ENCODE data around the gene MICB.
"Not testable (repeated sequence)": the region's sequence is repeated elsewhere in the genome, so short reads cannot be mapped to it uniquely, and the experiment has no call there.

MICB gene

DNA sequence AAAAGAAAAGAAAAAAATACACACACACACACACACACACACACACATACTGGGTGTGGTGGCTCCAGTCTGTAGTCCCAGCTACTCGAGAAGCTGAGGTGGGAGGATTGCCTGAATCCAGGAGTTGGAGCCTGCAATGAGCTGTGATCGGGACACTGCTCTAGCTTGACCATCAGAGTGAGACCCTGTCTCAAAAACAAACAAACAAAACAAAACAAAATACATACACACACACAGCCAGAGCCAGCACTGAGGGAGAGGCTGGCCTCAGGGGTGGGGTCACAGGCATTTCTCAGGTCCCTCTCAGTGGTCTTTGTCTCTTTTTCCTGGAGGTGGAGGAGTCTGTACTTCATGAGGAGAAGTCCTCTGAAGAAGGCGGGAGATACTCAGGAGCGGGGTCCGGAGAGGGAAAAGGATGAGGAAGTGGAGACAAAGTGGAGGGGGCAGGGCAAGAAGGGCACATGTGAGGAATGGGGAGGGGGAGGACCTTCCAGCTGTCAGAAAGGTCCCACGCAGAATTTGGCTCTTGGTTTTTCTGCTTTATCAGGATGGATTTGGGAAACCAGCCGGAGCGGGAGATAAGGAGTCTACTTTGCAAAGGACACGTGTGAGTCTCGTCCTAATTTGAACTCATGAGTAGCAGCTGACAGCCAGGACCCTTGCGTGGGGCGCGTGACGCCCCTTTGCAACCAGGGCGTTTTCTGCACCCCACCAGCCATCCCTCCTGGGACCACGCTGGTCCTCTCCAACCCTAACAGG is 7.7 kb upstream of the MICB start:
- H3K27me3 ChIP-seq (ENCODE audit: control insufficient read depth, insufficient read depth, low read length), result no peaks in the 10 kb centered on the region
- no peak overlapping the region for H3K4me2 ChIP-seq (ENCODE audit: low read length)
- no peaks in the 10 kb centered on the region for H3K36me3 ChIP-seq (ENCODE audit: insufficient read depth, low read length)
- no peak overlapping the region for H3K9ac ChIP-seq (ENCODE audit: low read depth, low read length)
- no peaks in the 10 kb centered on the region for H3K9me3 ChIP-seq (replicated peaks; ENCODE audit: low read length)
- no peak overlapping the region for H3K4me3 ChIP-seq (ENCODE audit: low read length)
- peaks cover 8% of the 10 kb centered on the region for H3K4me1 ChIP-seq (ENCODE audit: control insufficient read depth, insufficient read depth, low read length)

- not testable (repeated sequence) for H3K9me3 ChIP-seq (replicated peaks; ENCODE audit: low read length); H3K36me3 ChIP-seq (ENCODE audit: insufficient read depth, low read length); H3K27me3 ChIP-seq (ENCODE audit: control insufficient read depth, insufficient read depth, low read length)
- peak overlapping the region; percentile 82 for H3K9ac ChIP-seq (ENCODE audit: low read depth, low read length)
- peak overlapping the region; percentile 99 for H3K4me2 ChIP-seq (ENCODE audit: low read length)
- peaks cover 24% of the 10 kb centered on the region for H3K4me1 ChIP-seq (ENCODE audit: control insufficient read depth, insufficient read depth, low read length)
- H3K4me3 ChIP-seq (ENCODE audit: low read length), result peak overlapping the region; percentile 97
Observed at GRCh38 chr6:31493550-31493874, 4.4 kb upstream of the MICB start.

- Histone ChIP-seq H3K9me3 (replicated peaks; ENCODE audit: low read length) (no peaks in the 10 kb centered on the region), H3K27me3 (ENCODE audit: control insufficient read depth, insufficient read depth, low read length) (no peaks in the 10 kb centered on the region), H3K9ac (ENCODE audit: low read depth, low read length) (peak overlapping the region; percentile 82), H3K36me3 (ENCODE audit: insufficient read depth, low read length) (no peaks in the 10 kb centered on the region), H3K4me3 (ENCODE audit: low read length) (peak overlapping the region; percentile 97), H3K4me1 (ENCODE audit: control insufficient read depth, insufficient read depth, low read length) (peaks cover 29% of the 10 kb centered on the region), H3K4me2 (ENCODE audit: low read length) (peak overlapping the region; percentile 99)
Observed at GRCh38 chr6:31493875-31494694, 3.9 kb upstream of the MICB start.

GRCh38 chr6:31495580-31495979 is 2.4 kb upstream of the MICB start:
- peak overlapping the region; percentile 82 for H3K9ac ChIP-seq (ENCODE audit: low read depth, low read length)
- H3K36me3 ChIP-seq (ENCODE audit: insufficient read depth, low read length), result no peaks in the 10 kb centered on the region
- H3K27me3 ChIP-seq (ENCODE audit: control insufficient read depth, insufficient read depth, low read length), result no peaks in the 10 kb centered on the region
- H3K4me1 ChIP-seq (ENCODE audit: control insufficient read depth, insufficient read depth, low read length), result peaks cover 32% of the 10 kb centered on the region
- H3K9me3 ChIP-seq (replicated peaks; ENCODE audit: low read length), result no peaks in the 10 kb centered on the region
- H3K4me2 ChIP-seq (ENCODE audit: low read length), result peak overlapping the region; percentile 99
- H3K4me3 ChIP-seq (ENCODE audit: low read length), result peak overlapping the region; percentile 97

DNA sequence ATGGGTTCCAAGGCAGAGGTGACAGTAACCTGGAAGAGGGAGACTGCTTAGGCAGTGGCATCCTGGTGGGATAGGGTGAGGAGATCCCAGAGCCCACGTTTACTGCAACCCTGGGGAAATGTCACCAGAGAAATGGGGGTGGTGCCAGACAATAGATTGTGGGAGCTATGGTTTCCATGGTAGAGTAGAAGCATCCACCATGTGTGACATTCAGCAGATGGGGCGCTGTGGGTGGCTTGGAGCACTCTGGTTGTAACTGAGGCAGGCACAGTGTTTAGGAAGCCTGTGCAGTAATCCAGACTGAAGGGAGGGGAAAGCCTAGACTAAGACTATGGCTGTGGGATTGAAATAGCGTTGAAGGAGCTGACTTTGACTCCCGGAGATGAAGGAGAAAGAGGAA is 1.1 kb upstream of the MICB start:
- Histone ChIP-seq H3K9ac (ENCODE audit: low read depth, low read length) (peak overlapping the region; percentile 61), H3K4me3 (ENCODE audit: low read length) (peak overlapping the region; percentile 79), H3K4me1 (ENCODE audit: control insufficient read depth, insufficient read depth, low read length) (peaks cover 32% of the 10 kb centered on the region), H3K4me2 (ENCODE audit: low read length) (peak overlapping the region; percentile 94)
- H3K9me3 ChIP-seq (replicated peaks; ENCODE audit: low read length); H3K36me3 ChIP-seq (ENCODE audit: insufficient read depth, low read length); H3K27me3 ChIP-seq (ENCODE audit: control insufficient read depth, insufficient read depth, low read length): not testable (repeated sequence)

DNA sequence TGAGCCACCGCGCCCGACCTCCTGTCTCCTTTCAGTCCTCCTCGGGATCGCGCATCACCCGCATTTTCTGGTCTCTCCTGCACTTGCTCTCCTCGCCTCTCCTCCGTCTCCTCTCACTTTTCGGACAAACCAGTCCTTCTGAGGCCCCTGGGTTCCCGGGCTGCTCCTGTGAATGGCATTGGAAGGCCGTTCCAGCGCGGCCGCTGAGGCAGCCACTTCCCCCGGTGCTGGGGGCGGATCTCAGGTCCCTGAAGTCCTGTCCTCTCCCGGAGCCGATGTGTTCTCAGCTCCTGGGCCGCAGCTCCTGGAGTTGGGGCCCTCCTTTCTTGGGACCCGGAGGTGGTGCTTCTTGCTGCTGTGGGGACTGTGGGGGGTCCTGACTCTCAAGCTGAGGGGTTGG is 803 bp downstream of the MICB start:
- Histone ChIP-seq H3K9me3 (replicated peaks; ENCODE audit: low read length) (no peaks in the 10 kb centered on the region), H3K27me3 (ENCODE audit: control insufficient read depth, insufficient read depth, low read length) (no peaks in the 10 kb centered on the region), H3K4me2 (ENCODE audit: low read length) (peak overlapping the region; percentile 94), H3K9ac (ENCODE audit: low read depth, low read length) (no peak overlapping the region), H3K4me3 (ENCODE audit: low read length) (peak overlapping the region; percentile 49), H3K4me1 (ENCODE audit: control insufficient read depth, insufficient read depth, low read length) (peaks cover 32% of the 10 kb centered on the region), H3K36me3 (ENCODE audit: insufficient read depth, low read length) (no peaks in the 10 kb centered on the region)

GRCh38 chr6:31499648-31500047 is 1.7 kb downstream of the MICB start:
- not testable (repeated sequence) for H3K36me3 ChIP-seq (ENCODE audit: insufficient read depth, low read length); H3K4me3 ChIP-seq (ENCODE audit: low read length); H3K27me3 ChIP-seq (ENCODE audit: control insufficient read depth, insufficient read depth, low read length); H3K9ac ChIP-seq (ENCODE audit: low read depth, low read length); H3K4me2 ChIP-seq (ENCODE audit: low read length); H3K9me3 ChIP-seq (replicated peaks; ENCODE audit: low read length)
- H3K4me1 ChIP-seq (ENCODE audit: control insufficient read depth, insufficient read depth, low read length), result peaks cover 32% of the 10 kb centered on the region

DNA sequence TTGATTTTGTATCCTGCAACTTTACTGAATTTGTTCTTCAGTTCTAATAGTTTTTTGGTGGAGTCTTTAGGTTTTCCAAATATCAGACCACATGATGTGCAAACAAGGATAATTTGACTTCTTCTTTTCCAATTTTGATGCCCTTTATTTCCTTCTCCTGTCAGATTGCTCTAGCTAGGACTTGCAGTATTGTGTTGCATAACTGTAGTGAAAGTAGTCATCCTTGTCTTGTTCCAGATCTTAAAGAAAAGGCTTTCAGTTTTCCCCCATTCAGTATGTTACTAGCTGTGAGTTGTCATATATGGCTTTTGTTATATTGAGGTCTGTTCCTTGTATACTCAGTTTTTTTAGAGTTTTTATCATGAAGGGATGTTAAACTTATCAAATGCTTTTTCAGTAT is 4.6 kb downstream of the MICB start:
- no peak overlapping the region for H3K4me3 ChIP-seq (ENCODE audit: low read length)
- H3K4me1 ChIP-seq (ENCODE audit: control insufficient read depth, insufficient read depth, low read length), result peaks cover 10% of the 10 kb centered on the region
- no peaks in the 10 kb centered on the region for H3K27me3 ChIP-seq (ENCODE audit: control insufficient read depth, insufficient read depth, low read length)
- no peak overlapping the region for H3K4me2 ChIP-seq (ENCODE audit: low read length)
- peaks cover 12% of the 10 kb centered on the region for H3K36me3 ChIP-seq (ENCODE audit: insufficient read depth, low read length)
- H3K9ac ChIP-seq (ENCODE audit: low read depth, low read length), result no peak overlapping the region
- no peaks in the 10 kb centered on the region for H3K9me3 ChIP-seq (replicated peaks; ENCODE audit: low read length)

DNA sequence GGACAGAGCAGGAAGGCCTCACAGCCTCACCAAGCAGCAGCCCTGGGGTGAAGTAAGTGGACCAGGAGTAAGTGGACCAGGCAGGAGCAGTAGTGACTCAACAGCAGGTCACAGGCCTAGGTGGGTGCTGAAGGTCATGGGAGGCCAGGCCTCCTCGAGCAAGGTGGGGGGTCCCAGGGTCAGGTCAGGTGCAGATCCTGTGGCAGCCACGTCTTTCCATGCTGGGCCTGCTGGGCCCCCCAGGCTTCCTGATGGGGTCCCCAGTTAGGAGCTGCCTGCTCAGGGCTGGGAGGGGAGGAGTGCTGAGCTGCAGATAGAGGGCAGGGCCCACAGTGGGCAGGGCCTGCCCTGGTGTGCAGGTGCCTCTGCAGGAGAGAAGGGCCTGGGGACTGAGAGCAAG is 11.1 kb downstream of the MICB start:
- not testable (repeated sequence) for H3K27me3 ChIP-seq (ENCODE audit: control insufficient read depth, insufficient read depth, low read length); H3K9me3 ChIP-seq (replicated peaks; ENCODE audit: low read length); H3K4me2 ChIP-seq (ENCODE audit: low read length); H3K9ac ChIP-seq (ENCODE audit: low read depth, low read length); H3K4me3 ChIP-seq (ENCODE audit: low read length)
- peaks cover 34% of the 10 kb centered on the region for H3K36me3 ChIP-seq (ENCODE audit: insufficient read depth, low read length)
- H3K4me1 ChIP-seq (ENCODE audit: control insufficient read depth, insufficient read depth, low read length), result peaks cover 13% of the 10 kb centered on the region

GRCh38 chr6:31510007-31510406 is 12.1 kb downstream of the MICB start:
- no peak overlapping the region for H3K4me3 ChIP-seq (ENCODE audit: low read length)
- no peaks in the 10 kb centered on the region for H3K27me3 ChIP-seq (ENCODE audit: control insufficient read depth, insufficient read depth, low read length)
- no peaks in the 10 kb centered on the region for H3K9me3 ChIP-seq (replicated peaks; ENCODE audit: low read length)
- H3K9ac ChIP-seq (ENCODE audit: low read depth, low read length), result no peak overlapping the region
- no peak overlapping the region for H3K4me2 ChIP-seq (ENCODE audit: low read length)
- peaks cover 16% of the 10 kb centered on the region for H3K4me1 ChIP-seq (ENCODE audit: control insufficient read depth, insufficient read depth, low read length)
- peaks cover 34% of the 10 kb centered on the region for H3K36me3 ChIP-seq (ENCODE audit: insufficient read depth, low read length)

- Histone ChIP-seq H3K4me1 (ENCODE audit: control insufficient read depth, insufficient read depth, low read length) (peaks cover 26% of the 10 kb centered on the region), H3K9ac (ENCODE audit: low read depth, low read length) (no peak overlapping the region), H3K4me3 (ENCODE audit: low read length) (peak overlapping the region; percentile 22), H3K27me3 (ENCODE audit: control insufficient read depth, insufficient read depth, low read length) (no peaks in the 10 kb centered on the region), H3K4me2 (ENCODE audit: low read length) (peak overlapping the region; percentile 59), H3K36me3 (ENCODE audit: insufficient read depth, low read length) (peaks cover 16% of the 10 kb centered on the region), H3K9me3 (replicated peaks; ENCODE audit: low read length) (no peaks in the 10 kb centered on the region)
Observed at GRCh38 chr6:31513456-31514165, 15.7 kb downstream of the MICB start.

All from skeletal muscle satellite cell (primary cell).